GF-D8 (cell line): ENCODE measurements around the gene C3orf33.

Experiments used
- DNase-seq: peaks from one replicate; lab custom pipeline; 2025; lab: John Stamatoyannopoulos, UW

The C3orf33 gene

GRCh38 chr3:155785662-155786295 is 20.3 kb downstream of the C3orf33 start:
- DNase-seq: no peak

DNA sequence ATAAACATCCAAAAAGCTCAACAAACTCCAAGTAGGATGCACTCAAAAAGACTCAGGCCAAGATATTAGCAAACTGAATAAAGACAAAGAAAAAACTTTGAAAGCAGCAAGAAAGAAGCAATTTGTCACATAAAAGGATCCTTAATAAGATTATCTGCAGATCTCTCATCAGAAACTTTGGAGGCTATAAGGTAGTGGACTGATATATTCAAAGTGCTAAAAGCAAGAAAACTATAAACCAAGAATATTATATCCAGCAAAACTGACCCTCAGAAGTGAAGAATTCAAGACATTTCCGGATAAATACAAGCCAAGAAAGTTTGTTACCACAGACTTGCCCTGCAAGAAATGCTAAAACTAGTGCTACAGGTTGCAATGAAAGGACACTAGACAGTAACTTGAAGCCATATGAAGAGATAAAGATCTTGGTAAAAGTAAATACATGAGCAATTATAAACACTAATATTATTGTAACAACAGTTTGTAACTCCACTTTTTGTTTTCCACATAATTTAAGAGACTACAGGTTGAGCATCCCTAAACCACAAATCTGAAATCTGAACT is 23.6 kb downstream of the C3orf33 start:
- DNase-seq: no peak

GRCh38 chr3:155780291-155780690 is 25.8 kb downstream of the C3orf33 start:
- DNase-seq: no peak

GRCh38 chr3:155778462-155778861 is 27.6 kb downstream of the C3orf33 start:
- no peak for DNase-seq

- DNase-seq: no peak
Observed at GRCh38 chr3:155772801-155773200, 33.3 kb downstream of the C3orf33 start.

- no peak for DNase-seq
Observed at GRCh38 chr3:155771126-155771525, 35.0 kb downstream of the C3orf33 start.

- no peak for DNase-seq
Observed at GRCh38 chr3:155766206-155766605, 39.9 kb downstream of the C3orf33 start.

DNA sequence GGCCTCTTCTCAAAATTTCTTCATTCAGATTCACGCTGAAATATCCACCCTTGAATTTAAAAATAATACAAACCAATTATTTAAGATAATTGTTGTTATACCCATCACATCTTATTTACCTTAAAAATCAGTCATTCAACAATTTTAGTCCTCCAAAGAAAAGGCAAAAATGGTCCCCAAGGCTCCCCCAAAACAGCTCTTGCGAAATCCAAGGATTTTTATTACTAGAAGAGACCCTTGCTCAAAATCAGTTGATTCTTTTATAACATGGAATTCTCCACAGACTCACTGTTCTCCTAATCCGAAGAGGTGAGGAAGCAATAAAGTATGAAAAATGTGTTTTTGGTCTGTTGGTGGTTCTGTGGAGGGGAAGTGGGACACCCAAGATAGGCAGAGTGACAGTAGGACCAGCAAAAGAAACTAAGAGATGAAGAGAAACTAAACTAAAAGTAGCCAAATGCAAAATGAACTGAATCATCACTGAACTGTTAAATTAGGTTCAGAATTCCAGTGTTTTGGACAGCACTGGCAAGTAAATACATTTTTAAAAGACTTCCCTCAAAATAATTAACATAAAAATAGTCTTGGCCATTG is 42.1 kb downstream of the C3orf33 start:
- no peak for DNase-seq

- DNase-seq: no peak
Observed at GRCh38 chr3:155760653-155761052, 45.4 kb downstream of the C3orf33 start.

GRCh38 chr3:155757577-155757976 is 48.5 kb downstream of the C3orf33 start:
- no peak for DNase-seq

DNA sequence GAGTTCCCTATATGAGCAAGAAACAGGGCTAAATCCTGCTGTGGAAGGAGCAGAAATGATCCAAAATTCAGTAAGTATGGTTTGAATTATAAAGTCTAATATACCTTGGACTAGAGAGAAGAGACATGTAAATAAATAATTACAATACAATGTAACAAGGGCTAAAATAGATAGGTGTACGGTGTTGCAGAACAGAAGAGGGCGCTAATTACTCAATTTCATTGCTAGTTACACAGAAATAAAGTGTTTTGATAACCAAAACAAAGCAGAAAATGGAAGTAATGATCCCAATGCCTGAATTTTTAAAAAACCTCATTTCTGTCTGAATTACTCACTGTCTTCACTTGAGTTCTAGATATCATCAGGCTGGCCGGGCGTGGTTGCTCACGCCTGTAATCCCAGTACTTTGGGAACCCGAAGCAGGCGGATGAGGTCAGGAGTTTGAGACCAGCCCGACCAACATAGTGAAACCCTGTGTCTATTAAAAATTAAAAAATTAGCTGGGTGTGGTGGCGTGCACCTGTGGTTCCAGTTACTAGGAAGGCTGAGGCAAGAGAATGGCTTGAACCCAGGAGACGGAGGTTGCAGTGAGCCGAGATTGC is 52.9 kb downstream of the C3orf33 start:
- DNase-seq: peak; percentile 15

- DNase-seq: no peak
Observed at GRCh38 chr3:155748611-155749365, 57.3 kb downstream of the C3orf33 start.

DNA sequence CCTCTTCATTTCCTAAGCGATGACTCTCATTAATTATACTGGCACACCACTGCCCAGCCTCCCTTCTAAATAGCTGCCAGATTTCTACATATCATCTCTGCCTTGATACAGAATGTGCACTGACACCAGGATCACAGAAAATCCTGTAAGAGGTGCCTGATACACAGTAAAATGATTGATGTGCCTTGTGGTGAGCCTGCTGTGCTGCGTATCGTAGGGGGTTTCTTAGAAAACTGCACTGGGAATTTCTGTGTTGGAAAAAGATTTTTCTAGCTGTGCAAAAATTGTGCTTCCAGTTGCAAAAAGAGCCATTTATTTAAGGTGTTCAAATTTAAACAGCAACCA is 58.2 kb downstream of the C3orf33 start:
- no peak for DNase-seq

- no peak for DNase-seq
Observed at GRCh38 chr3:155747286-155747945, 58.7 kb downstream of the C3orf33 start.

DNA sequence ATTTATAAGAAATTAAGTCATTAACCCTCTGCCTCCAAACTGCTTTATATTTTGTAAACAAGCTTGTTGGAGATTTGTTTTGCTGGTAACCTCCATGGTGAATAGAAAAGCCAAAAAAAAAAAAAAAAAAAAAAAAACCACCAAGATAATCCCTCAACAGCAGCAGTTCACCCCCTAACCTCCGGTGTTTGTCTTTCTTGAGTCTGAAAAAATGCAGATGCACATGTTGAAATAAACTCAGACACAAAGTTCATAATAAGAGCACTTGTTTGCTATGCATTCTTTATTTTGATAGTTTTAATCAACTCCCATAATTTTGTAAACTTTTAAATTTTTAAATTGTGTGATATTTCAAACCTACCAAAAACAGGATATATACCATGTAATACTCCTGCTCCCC is 59.4 kb downstream of the C3orf33 start:
- no peak for DNase-seq

GRCh38 chr3:155745795-155746550 is 60.1 kb downstream of the C3orf33 start:
- DNase-seq: no peak

- DNase-seq: peak; percentile 14
Observed at GRCh38 chr3:155744626-155745324, 61.3 kb downstream of the C3orf33 start, which contains the start of gene PLCH1. Gene PLCH1, minus strand, starts transcription at chr3:155745071. Its CDS starts 40,847 bp downstream, at chr3:155704224.

GRCh38 chr3:155744010-155744625 is 62.0 kb downstream of the C3orf33 start:
- DNase-seq: no peak

- DNase-seq: no peak
Observed at GRCh38 chr3:155743606-155744005, 62.5 kb downstream of the C3orf33 start.

DNA sequence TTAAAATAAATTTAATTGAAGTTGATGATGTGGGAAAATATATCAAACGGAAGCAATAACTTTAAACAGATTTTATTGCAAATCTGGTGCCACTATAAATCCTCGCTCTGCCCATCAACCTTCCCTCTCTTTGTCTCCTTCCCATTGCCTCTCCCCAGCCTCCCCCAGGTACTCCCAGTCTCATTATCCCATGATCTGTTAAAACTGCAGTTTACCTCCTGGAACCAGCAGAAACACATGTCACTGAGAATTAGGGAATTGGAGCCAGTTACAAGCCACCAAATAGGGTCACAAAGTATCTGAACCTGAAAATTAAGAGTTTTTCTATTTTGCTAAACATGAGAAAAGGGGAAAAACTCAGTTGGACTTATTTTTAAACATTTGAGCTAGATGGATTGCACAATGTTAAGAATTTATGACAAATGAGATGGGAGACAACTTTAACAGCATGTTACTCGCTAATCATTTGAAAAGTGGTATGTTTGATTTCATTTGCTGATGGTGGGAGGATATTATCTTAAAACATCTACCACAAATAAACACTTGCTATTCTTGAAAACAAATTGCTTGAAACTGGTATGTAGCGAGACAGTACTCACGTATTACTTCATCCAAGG is 63.6 kb downstream of the C3orf33 start:
- no peak for DNase-seq
